Activated T-helper 9 cell treated with anti-CD3 and anti-CD28 coated beads, Interleukin-2, amount 50 U/mL, for 16 hours (primary cell): ENCODE data around the gene C5.
"Not testable (repeated sequence)": the region's sequence is repeated elsewhere in the genome, so short reads cannot be mapped to it uniquely, and the experiment has no call there.

Experiments
- DNase-seq: peaks from one replicate; pipeline ENCODE4 v3.0.0-alpha.2; 2020; ENCODE audit warnings: low read depth

C5 gene

DNA sequence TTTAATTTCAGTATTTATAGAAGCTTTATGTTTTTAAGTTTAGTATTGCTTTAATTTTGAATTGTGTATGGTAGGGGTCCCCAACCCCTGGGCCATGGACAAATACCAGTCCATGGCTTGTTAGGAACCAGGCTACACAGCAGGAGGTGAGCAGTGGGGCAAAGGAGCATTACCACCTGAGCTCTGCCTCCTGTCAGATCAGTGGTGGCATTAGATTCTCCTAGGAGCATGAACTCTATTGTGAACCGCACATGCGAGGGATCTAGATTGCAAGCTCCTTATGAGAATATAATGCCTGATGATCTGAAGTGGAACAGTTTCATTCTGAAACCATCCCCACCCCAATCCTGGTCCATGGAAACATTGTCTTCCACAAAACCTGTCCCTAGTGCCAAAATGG lies 1.9 kb downstream of the C5 start:
- DNase-seq, result no peak

DNA sequence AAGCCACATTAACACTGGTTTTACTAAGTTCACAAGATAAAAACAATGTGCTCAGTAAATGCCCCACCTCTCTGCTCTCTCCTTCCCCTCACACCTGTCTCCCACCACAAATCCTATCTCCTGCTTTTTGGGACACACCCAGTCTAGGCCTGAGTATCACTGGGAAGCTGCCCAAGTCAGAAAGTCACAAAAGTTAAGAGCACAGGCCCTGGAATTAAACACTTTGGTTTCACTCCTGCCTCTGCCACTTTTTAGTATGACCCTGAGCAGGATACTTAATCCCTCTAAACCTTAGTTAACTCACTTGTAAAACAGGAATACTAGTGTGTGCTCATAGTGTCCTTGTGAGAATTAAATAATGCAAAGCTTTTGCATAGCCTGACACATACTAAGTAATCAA lies 11.3 kb downstream of the C5 start:
- no peak for DNase-seq

DNA sequence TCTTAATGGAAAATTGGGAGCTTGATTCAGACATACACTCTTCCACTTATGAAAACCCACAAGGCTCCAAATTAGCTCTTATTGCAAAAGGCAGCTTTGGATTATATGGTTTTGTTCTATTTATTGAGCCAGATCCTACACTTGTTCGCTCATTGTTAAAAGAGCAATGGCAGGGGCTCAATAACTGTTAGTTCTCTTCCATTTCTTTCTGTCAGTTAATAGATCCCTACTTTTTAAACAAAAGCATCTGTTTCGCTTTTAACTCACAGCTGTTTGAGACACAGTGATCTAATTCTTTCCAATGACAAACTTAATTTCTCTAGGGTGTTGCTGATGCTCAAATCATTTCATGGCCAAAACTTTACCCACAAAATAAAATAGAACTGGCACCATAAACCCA lies 11.7 kb downstream of the C5 start:
- no peak for DNase-seq

DNA sequence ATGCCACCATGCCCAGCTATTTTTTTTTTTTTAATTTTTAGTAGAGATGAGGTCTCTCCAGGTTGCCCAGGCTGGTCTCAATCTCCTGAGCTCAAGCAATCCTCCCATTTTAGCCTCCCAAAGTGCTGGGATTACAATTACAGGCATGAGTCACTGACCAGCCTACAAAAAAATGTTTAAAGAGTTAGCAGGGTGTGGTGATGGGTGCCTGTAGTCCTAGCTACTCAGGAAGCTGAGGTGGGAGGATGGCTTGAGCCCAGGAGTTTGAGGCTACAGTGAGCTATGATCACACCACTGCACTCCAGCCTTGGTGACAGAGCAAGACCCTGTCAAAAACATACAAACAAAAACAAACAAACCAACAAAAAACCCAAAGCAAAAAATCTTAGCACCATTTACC lies 14.4 kb downstream of the C5 start:
- DNase-seq, result not testable (repeated sequence)

DNA sequence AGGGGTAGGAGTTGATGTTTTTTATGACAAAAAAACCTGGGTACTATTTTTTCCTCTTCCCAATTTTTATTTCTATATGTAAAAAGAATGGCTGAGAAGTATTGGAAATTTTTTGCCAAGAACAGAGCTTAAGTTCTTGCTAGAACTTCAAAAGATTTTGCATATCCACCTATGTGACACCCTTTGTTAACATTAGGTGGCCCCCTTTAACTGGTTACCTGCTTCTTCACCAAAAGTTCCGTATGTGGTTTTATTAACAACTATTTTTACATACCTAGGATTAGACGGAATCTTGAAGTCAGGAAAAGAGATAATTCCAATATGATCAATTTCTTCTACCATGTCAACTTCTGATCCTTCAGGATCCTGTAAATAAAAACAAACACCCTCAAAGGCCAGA lies 15.5 kb downstream of the C5 start:
- no peak for DNase-seq

DNA sequence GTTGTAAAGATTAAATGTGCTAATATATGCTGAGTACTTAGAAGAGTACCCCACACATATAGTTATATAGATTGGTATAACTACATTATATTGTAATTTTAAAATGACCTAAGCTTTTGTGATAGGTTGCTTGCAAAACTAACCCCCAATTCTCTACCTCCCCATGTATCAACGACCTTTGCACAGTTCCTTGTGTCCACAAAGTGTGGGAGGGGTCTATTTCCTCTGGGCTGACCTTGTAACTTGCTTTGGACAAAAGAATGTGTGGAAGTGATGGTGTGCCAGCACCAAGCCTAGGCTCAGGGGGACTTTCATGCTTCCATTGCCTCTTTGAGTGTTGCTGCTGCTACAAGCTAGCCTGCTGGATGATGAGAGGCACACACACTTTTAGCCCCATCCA lies 20.6 kb downstream of the C5 start:
- no peak for DNase-seq

DNA sequence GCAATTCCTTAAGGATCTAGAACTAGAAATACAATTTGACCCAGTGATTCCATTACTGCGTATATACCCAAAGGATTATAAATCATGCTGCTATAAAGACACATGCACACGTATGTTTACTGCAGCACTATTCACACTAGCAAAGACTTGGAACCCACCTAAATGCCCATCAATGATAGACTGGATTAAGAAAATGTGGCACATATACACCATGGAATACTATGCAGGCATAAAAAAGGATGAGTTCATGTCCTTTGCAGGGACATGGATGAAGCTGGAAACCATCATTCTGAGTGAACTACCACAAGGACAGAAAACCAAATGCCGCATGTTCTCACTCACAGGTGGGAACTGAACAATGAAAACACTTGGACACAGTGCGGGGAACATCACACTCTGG lies 21.8 kb downstream of the C5 start:
- DNase-seq, result not testable (repeated sequence)

DNA sequence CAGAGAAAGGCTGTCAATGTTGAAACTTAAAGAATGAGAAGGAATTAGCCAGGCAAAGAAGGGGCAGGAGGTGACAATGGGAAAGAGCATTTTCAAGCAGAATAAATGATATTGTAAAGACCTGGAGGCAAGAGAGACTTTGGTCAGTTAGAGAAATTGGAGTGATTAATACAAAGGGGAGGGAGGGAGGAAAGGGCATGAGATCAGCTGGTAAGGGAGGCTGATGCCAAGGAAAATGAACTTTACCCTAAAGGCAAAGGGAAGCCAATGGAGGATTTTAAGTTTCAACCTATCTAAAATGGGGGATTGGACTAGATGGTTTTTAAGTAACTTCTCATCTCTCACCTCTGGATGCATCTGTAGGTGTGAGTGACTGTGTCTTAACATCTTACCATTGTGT lies 23.3 kb downstream of the C5 start:
- DNase-seq, result no peak

DNA sequence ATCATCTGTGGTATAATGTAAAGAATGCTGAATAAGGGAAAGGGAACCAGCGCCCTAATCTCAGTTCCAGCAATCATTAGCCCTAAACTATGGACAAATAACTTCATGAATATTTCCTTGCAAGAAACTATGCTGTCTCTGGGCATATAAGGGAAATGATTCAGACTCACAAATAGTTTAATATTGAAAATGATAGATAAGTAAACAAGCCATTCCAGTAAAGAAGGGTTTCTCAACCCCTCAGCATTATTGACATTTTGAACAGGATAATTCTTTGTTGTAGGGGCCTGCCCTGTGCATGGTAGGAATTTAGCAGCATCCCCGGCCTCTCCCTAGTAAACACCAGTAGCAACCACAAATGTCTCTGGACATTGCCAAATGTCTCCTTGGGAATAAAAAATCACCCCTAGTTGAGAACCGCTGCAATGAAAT lies 23.8 kb downstream of the C5 start:
- no peak for DNase-seq

DNA sequence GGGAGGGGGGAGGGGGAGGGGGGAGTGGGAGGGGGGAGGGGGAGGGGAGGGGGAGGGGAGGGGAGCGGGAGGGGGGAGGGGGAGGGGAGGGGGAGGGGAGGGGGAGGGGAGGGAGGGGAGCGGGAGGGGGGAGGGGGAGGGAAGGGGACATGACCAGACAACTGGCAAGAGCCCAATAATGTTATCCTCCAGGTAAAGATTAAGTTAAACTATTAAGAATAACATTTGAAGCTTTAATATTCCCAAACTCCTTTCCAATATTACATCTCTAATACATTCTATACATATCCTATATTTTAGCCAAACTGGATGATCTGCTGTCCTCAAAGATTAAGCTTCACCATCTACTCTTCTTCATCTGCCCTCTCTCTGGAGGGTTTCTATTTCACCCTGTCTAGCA lies 25.8 kb downstream of the C5 start:
- no peak for DNase-seq

DNA sequence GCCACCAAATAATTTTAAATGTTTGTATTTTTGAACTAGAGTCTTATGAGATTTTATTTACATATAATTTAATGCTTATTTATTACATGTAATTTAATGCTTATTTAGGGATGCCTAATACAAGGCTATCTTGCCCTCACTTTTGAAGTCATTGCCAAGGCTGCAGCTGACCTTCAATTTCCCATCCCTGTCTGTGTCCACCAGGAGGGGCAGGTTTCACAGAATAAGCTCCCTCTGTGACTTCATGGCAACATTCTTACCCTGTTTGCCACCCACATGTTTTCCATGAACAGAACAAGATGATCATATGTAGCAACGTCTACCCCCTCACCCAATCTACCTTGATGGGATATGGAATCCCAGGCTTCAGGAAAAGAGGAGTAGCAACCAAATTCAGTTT lies 27.0 kb downstream of the C5 start:
- DNase-seq, result no peak

DNA sequence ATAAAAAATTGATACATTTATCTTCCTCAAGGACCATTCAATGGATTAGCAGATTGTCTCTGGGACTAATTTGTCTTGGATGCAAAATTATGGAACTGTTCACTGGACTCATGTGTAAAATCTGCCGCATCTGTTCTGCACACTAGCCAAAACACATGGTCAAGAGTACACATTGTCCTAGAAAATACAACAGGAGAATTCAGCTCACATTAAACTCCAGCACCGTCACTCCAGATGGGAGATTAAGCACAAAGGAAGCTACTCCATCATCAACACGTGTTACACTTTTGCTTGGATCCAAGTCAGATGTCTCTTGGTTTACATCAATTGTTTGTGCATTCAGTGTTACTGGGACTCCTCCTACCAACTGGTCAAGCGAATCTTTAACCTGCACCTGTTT lies 28.8 kb downstream of the C5 start:
- no peak for DNase-seq

DNA sequence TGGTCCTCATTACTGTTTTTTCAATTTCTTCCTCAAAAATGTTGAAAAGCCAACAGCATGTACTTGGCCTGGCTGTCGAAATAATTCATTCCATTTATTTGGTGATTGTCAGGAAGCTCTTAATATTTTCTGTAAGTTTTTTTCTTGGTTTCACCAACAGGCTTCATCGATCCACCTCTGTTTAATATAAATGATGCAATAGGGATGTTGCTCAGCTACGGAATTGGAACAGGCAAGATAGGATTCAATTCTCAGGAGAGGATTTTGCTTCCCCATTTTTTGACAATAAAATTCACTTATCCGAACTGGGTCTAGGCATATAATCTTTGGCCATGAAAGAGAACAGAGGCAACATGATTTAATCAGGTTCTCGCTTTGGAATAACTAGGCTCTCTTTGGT lies 30.8 kb downstream of the C5 start:
- no peak for DNase-seq

DNA sequence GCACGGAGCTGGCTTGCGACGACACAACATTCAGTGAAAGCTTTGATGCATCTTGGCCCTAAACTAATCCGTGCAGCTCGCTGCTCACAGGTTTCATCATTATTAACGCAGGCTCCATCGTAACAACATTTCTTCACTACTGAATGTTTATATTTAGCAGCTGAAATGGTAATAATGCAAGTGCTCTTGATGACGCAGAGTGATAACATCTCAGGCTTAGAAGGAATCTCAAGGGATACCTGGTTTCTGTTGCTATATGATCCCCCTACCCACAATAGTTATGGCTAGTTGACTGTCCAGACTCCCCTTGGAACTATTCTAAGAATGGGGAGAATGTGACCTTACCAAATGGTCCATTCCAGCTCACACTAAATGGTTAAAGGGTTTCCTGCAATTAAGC lies 36.2 kb downstream of the C5 start:
- DNase-seq, result no peak

DNA sequence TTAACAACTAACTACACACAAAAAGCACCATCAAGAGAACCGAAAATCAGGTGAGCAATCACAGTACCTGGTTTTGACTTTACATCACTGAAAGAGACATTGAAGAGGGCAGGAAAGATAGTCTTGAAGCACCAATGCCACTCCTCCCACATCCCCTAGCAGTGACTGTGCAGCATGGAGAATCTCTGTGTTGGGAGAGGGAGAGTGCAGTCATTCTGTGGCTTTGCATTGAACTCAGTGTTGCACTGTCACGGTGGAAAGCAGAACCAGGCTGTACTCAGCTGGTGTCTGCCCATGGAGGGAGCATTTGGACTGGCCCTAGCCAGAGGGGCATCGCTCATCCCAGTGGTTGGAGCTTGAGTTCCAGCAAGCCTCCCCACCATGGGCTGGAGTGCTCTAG lies 40.4 kb downstream of the C5 start:
- no peak for DNase-seq

DNA sequence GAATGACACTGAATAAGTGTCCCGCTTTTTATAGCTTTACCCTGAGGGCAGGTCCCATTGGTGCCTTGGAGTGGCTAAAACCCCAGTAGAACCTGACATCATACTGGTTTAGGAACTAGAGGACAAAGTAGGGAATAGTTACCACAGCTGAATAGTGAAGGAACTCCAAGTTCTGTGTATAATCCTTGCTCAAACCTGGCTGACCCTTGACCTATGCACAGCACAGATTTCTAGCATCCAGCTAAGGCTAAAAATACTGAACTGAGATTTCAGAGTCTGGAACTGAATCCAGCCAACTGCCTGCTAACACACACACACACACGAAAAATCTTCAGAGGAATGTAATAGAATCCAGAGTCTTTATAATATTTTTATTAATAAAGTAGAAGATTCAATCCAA lies 50.8 kb downstream of the C5 start:
- no peak for DNase-seq

DNA sequence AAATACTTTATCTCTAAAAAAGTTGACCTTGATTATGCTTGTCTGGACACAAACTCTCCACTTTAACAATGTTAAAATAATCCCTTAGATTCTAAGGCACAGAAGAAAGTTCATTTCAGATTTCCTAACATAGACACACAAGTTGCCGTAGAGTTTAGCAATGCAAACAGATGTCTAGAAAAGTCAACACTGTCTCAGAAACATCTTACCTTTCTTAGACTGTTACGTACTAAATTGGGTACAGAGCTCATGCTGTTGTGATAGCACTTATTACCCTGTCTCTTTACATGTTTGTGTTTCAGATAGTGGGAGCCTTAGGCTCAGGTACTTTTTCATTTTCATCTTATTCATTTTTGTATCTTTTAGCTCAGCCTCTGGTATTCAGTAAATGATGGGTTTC lies 52.0 kb downstream of the C5 start:
- no peak for DNase-seq

DNA sequence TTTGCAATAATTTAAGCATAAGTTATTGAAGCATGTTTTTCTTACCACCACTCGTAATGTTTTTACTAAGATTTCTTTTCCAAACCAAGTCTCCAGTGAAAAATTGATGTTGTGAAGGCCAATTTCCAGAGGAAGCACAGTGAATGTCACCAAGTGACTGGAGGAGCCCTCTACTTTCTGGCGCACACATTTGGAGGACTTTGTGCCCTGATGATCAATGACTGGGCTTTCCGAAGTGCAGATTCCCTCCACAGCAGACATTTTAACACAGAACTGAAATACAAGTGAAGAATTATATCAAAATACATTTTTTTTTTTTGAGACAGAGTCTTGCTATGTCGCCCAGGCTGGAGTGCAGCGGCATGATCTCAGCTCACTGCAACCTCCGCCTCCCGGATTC lies 52.6 kb downstream of the C5 start:
- DNase-seq, result no peak

DNA sequence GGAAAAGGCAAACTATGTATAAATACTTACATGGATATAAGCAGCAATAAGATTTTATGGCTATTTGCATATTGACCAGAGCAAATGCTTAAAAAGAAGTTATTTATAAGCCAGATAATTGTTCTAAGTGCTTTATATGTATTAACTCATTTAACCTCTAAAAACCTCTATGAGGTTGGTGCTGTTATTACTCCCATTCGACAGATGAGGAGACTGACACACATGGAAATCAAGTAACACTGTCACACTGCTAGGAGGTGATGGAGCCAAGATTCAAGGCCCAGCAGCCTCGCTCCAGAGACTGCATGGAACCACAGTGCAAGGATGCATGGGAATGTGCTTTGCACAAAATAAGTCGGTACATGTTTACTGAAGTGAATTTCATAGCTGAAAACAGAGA lies 53.7 kb downstream of the C5 start:
- no peak for DNase-seq

DNA sequence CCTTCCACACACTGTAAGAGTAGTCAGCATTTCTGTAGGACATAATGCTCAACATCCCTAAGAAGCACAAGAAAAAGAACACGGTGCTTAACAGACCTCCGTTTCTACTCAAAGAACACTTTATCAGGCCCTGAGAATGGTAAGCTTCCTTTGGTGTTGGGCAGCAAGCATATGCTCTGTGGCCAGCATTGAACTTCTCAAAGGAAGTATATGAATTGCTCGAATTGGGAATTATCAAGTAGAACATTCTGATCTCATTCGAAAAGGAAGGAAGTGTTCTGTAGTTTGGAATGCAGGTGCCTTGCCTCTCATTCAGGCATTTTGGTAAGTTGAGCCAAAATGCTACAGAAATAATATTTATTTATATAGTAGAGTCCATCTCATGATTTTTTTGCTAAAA lies 61.0 kb downstream of the C5 start:
- DNase-seq, result no peak

DNA sequence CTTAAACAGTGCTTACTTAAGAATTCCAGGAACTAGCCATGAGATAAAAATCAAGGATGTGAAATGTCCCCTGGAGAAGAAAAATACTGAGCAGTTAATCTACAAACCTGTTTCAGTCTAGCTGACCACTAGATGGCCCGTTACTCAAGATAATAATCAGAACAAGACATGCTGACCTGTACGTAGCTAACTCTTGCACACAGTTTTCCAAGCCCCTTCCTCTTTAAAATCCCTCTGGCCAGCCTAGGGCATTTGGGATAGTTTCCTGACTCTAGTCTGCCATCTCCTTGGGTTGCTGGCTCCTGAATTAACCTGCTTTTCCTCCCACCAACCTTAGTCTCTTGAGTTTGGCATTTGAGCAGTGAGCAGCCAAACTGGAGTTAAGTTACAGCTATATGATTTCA lies 64.3 kb downstream of the C5 start:
- DNase-seq, result no peak

DNA sequence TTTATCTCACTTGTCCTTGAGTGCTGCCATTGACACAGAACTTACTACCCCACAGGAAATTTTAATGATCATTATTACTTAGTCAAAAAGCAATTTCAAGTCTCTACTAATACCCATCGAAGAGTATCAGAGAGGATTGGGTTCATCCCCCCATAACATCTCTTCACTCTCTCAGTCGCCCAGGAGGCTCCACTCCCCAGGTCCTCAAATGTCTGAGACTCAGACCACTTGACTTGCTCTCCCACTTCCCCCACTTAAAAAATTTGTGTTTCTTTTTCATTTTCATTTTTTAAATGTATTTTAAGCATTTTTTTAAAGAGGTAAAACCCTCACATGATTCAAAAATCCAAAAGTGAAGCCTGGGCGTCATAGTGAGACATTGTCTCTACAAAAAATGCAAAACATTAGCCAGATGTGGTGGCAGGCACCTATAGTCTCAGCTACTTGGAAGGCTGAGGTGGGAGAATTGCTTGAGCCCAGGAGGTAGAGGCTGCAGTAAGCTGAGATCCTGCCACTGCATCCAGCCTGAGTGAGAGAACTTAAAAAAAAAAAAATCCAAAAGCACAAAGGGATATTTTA lies 66.7 kb downstream of the C5 start:
- no peak for DNase-seq

DNA sequence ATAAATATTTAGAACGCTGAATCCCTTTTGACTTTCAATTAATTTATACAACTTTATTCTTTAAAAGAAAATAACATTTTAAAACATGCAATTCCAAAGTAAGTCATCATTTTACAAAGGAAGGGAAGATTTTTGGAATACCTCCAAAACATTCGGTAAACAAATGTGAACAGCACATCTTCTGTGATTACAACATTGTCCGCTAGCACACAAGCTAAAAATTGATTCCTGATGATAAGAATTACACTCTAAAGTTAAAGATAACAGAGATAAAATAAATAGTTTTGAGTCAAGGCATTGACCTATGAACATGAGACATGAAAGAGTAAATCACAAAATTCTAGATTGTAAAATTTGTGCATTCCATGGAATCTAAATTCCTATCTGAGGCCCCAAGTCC lies 67.2 kb downstream of the C5 start:
- DNase-seq, result no peak

DNA sequence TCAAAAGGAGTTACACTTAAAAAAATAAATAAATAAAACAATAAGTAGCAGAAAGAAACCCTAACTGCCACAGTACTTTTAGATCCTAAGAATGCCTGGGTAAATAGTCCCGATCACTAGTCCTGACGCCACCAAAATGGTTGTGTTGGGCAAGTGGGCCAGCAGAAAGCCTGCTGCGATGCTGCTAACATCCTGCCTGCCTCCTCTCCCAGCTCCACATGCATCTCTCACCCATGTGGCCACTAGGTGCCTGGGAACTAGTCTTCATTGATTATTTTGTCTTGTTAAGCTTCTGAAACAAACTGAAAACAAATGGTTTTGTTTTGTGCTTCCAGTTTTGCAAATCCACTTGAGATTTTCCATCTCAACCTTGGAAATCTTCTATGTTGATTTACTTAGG lies 69.1 kb downstream of the C5 start:
- no peak for DNase-seq

DNA sequence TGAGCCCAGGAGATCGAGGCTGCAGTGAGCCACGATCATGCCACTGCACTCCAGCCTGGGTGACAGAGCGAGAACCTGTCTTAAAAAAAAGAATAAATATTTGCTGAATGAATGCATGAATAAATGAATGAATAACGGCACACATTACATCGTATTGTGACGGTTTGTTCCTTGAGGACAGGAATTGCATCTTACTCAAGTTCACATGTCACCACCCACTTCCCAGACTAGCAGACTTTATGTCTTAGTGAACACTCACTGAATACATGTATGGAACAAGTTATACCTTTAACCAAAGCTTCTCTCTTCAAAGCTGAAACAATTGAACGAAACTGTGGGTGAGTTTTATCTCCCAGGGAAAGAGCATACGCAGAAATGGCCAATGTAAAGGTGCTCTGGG lies 70.3 kb downstream of the C5 start:
- no peak for DNase-seq
